Measurements from ENCODE around the gene TOX2.

TOX2 gene

GRCh38 chr20:44091026-44091425, 176.4 kb downstream of the TOX2 start:
- TF ChIP-seq CTCF (conservative IDR thresholded peaks at IDR 0.05; ENCODE audit: low read depth, low read length): no peak
- no peak for DNase-seq (ENCODE audit: low read depth)
- no peak overlapping the region for H3K4me3 ChIP-seq (ENCODE audit: low read length)

- TF ChIP-seq CTCF (conservative IDR thresholded peaks at IDR 0.05; ENCODE audit: low read depth, low read length): peak; percentile 63
- DNase-seq (ENCODE audit: low read depth): no peak
- no peak overlapping the region for H3K4me3 ChIP-seq (ENCODE audit: low read length)
Observed at GRCh38 chr20:44092551-44093248, 178.0 kb downstream of the TOX2 start.

GRCh38 chr20:44093249-44093582, 178.6 kb downstream of the TOX2 start:
- no peak overlapping the region for H3K4me3 ChIP-seq (ENCODE audit: low read length)
- DNase-seq (ENCODE audit: low read depth): no peak
- TF ChIP-seq CTCF (conservative IDR thresholded peaks at IDR 0.05; ENCODE audit: low read depth, low read length): no peak

GRCh38 chr20:44095831-44096230, 181.2 kb downstream of the TOX2 start:
- no peak for TF ChIP-seq CTCF (conservative IDR thresholded peaks at IDR 0.05; ENCODE audit: low read depth, low read length)
- H3K4me3 ChIP-seq (ENCODE audit: low read length): no peak overlapping the region
- DNase-seq (ENCODE audit: low read depth): no peak

- no peak for DNase-seq (ENCODE audit: low read depth)
- H3K4me3 ChIP-seq (ENCODE audit: low read length): no peak overlapping the region
- TF ChIP-seq CTCF (conservative IDR thresholded peaks at IDR 0.05; ENCODE audit: low read depth, low read length): no peak
Observed at GRCh38 chr20:44097521-44098255, 183.0 kb downstream of the TOX2 start.

- H3K4me3 ChIP-seq (ENCODE audit: low read length): no peak overlapping the region
- DNase-seq (ENCODE audit: low read depth): no peak
- TF ChIP-seq CTCF (conservative IDR thresholded peaks at IDR 0.05; ENCODE audit: low read depth, low read length): no peak
Observed at GRCh38 chr20:44098256-44098630, 183.6 kb downstream of the TOX2 start.

GRCh38 chr20:44098657-44099056, 184.0 kb downstream of the TOX2 start:
- DNase-seq (ENCODE audit: low read depth): no peak
- no peak for TF ChIP-seq CTCF (conservative IDR thresholded peaks at IDR 0.05; ENCODE audit: low read depth, low read length)
- H3K4me3 ChIP-seq (ENCODE audit: low read length): no peak overlapping the region
